Transverse colon (tissue), 4 donors: Measurements from ENCODE around the gene MCC. TPM values are rescaled to one million over a fixed set of nuclear protein-coding genes. Genes with fewer than 3 reads are reported as not detected.

Source experiments
- DNase-seq: peaks from one replicate; pipeline ENCODE4 v3.0.0-alpha.2; 2019
- H3K27ac ChIP-seq, 4 donors: fragments of 200-600 bp; sonication (generic); 2 replicates each; pipeline ENCODE4 v1.5.1; 2016 to 2018; ENCODE audit warnings: inconsistent platforms in 4 of 4
- H3K27me3 ChIP-seq: fragments of 200-600 bp; sonication (generic); 2 replicates; pipeline ENCODE4 v1.5.1; 2017; ENCODE audit warnings: inconsistent platforms
- H3K36me3 ChIP-seq, 4 donors: fragments of 200-600 bp; sonication (generic); 2 replicates each; pipeline ENCODE4 v1.5.1; 2017 to 2019; ENCODE audit warnings: inconsistent platforms in 4 of 4
- H3K4me1 ChIP-seq, 4 donors: fragments of 200-600 bp; sonication (generic); 2 replicates each; pipeline ENCODE4 v1.5.1; 2017 to 2020; ENCODE audit warnings: inconsistent platforms in 4 of 4
- H3K4me3 ChIP-seq, 4 donors: fragments of 200-600 bp; sonication (generic); 1 replicate in 1 of 4; 2 replicates in 3 of 4; pipeline versions ENCODE4 v1.5.1 to v1.6.1; 2017 to 2019; ENCODE audit warnings: inconsistent platforms in 4 of 4
- H3K9me3 ChIP-seq, 2 donors: fragments of 200-600 bp; sonication (generic); 2 replicates each; pipeline ENCODE4 v1.5.1; 2017 to 2019; ENCODE audit warnings: inconsistent platforms in 2 of 2
- CTCF ChIP-seq, 5 experiments: fragments of 200-600 bp in 3 of 5; fragments of 450-650 bp in 2 of 5; sonication (generic) in 3 of 5; IDR thresholded peaks; 1 replicate in 2 of 5; 2 replicates in 3 of 5; pipeline ENCODE4 v1.5.1; 2016 to 2017; ENCODE audit warnings: antibody characterized with exemption in 5 of 5, inconsistent platforms in 3 of 5, mild to moderate bottlenecking in 2 of 5, moderate library complexity in 1 of 5
- EP300 ChIP-seq: sonication (generic); formaldehyde crosslinking; IDR thresholded peaks from one replicate; pipeline ENCODE4 v1.6.1; 2017; ENCODE audit warnings: antibody characterized with exemption, low read depth
- POLR2A ChIP-seq: fragments of 450-650 bp; IDR thresholded peaks from one replicate; pipeline ENCODE4 v1.6.1; 2016; ENCODE audit warnings: antibody characterized with exemption, mild to moderate bottlenecking, moderate library complexity
- POLR2AphosphoS5 ChIP-seq, 3 donors: sonication (generic); formaldehyde crosslinking; IDR thresholded peaks; one replicate each; pipeline ENCODE4 v1.6.1; 2016; ENCODE audit warnings: antibody characterized with exemption in 3 of 3
- WGBS, 2 donors: methylation state at CpG; one replicate each; pipeline ENCODE4 v1.1.5; 2018; ENCODE audit warnings: low coverage in 1 of 2; 5-methylcytosine and 5-hydroxymethylcytosine counted together
- in situ Hi-C, 4 donors: fragments of 200-750 bp; cut with MboI; loops; one replicate each; pipeline versions ENCODE4 v1.15.0 to v1.15.1; 2017; ENCODE audit warnings: low sequenced_read_pairs in 3 of 4, low pct_ligation_motif_present in 1 of 4, low pct_unique_long_range_greater_than_20kb in 1 of 4
- intact Hi-C: fragments of 100-400 bp; cut with DNase I; formaldehyde crosslinking; loops from one replicate; pipeline ENCODE4 v1.15.1; 2023; ENCODE audit warnings: low total_unique reads
- total RNA-seq, 4 donors: library from RNA; depleted of rRNA; stranded (reverse); fragments of >200 nt; gene quantifications; one replicate each; pipeline ENCODE4 v1.1.0, GENCODE V29; 2016

The MCC gene
- total RNA-seq, 4 donors from 2014 or later, result 2.6 to 28.4 (median 16.4) TPM

GRCh38 chr5:113394658-113395057 lies 93.6 kb downstream of the MCC start:
- Histone ChIP-seq H3K4me1 (no peaks in the 10 kb centered on the region), H3K27me3 (no peaks in the 10 kb centered on the region), H3K9me3 (no peaks in the 10 kb centered on the region), H3K4me3 (no peak overlapping the region), H3K36me3 (no peaks in the 10 kb centered on the region), H3K27ac (no peak overlapping the region)
- 80 to 100% methylated on average over 1 to 2 of the region's 2 CpGs for WGBS, 2 donors
- in situ Hi-C loops (loop anchor here in 1 of 4 donors (25.0 kb wide), 1 partner anchor 218 kb away; no protein-coding TSS in a partner anchor), intact Hi-C loops (no loop called here)
- no peak for DNase-seq
- no peak for TF ChIP-seq EP300
- TF ChIP-seq POLR2AphosphoS5 (IDR thresholded peaks at IDR 0.05), result no peak
- no peak for TF ChIP-seq POLR2A
- no peak for TF ChIP-seq CTCF (IDR thresholded peaks at IDR 0.05)

- H3K27ac ChIP-seq, result no peak overlapping the region
- TF ChIP-seq POLR2AphosphoS5 (IDR thresholded peaks at IDR 0.05) (no peak), CTCF (IDR thresholded peaks at IDR 0.05) (no peak), POLR2A (no peak), EP300 (no peak)
- H3K4me1 ChIP-seq, result no peaks in the 10 kb centered on the region
- H3K4me3 ChIP-seq, result no peak overlapping the region
- H3K9me3 ChIP-seq, result no peaks in the 10 kb centered on the region
- no peaks in the 10 kb centered on the region for H3K27me3 ChIP-seq
- no peak for DNase-seq
- 65 to 76% methylated on average over 1 of the region's 1 CpG for WGBS, 2 donors
- no peaks in the 10 kb centered on the region for H3K36me3 ChIP-seq
- intact Hi-C loops, result no loop called here
- in situ Hi-C loops, result loop anchor here in 1 of 4 donors (25.0 kb wide), 1 partner anchor 222 kb away; no protein-coding TSS in a partner anchor
Observed at GRCh38 chr5:113390224-113390623, 98.0 kb downstream of the MCC start.

- no peaks in the 10 kb centered on the region for H3K36me3 ChIP-seq
- intact Hi-C loops, result no loop called here
- H3K9me3 ChIP-seq, result no peaks in the 10 kb centered on the region
- DNase-seq, result no peak
- no peak overlapping the region for H3K4me3 ChIP-seq
- no peaks in the 10 kb centered on the region for H3K4me1 ChIP-seq
- no peak overlapping the region for H3K27ac ChIP-seq
- in situ Hi-C loops, result loop anchor here in 1 of 4 donors (25.0 kb wide), 1 partner anchor 223 kb away; no protein-coding TSS in a partner anchor
- WGBS, 2 donors, result 94 to 100% methylated on average over 4 of the region's 4 CpGs
- no peaks in the 10 kb centered on the region for H3K27me3 ChIP-seq
- TF ChIP-seq CTCF (IDR thresholded peaks at IDR 0.05) (no peak), POLR2A (no peak), EP300 (no peak), POLR2AphosphoS5 (IDR thresholded peaks at IDR 0.05) (no peak)
Observed at GRCh38 chr5:113389116-113389515, 99.1 kb downstream of the MCC start.

- TF ChIP-seq POLR2AphosphoS5 (IDR thresholded peaks at IDR 0.05) (no peak), POLR2A (no peak), CTCF (IDR thresholded peaks at IDR 0.05) (no peak), EP300 (no peak)
- WGBS, 2 donors, result 63 to 86% methylated on average over 1 to 2 of the region's 2 CpGs
- no peak overlapping the region for H3K27ac ChIP-seq
- intact Hi-C loops (no loop called here), in situ Hi-C loops (loop anchor here in 1 of 4 donors (25.0 kb wide), 1 partner anchor 224 kb away; no protein-coding TSS in a partner anchor)
- no peak overlapping the region for H3K4me3 ChIP-seq
- H3K27me3 ChIP-seq, result no peaks in the 10 kb centered on the region
- no peaks in the 10 kb centered on the region for H3K9me3 ChIP-seq
- no peak for DNase-seq
- H3K36me3 ChIP-seq, result no peaks in the 10 kb centered on the region
- H3K4me1 ChIP-seq, result no peaks in the 10 kb centered on the region
Observed at GRCh38 chr5:113387844-113388243, 100.4 kb downstream of the MCC start.
